ENCODE measurements around the gene GFPT1.
"Not testable (repeated sequence)": the region's sequence is repeated elsewhere in the genome, so short reads cannot be mapped to it uniquely, and the experiment has no call there.

GFPT1 gene

DNA sequence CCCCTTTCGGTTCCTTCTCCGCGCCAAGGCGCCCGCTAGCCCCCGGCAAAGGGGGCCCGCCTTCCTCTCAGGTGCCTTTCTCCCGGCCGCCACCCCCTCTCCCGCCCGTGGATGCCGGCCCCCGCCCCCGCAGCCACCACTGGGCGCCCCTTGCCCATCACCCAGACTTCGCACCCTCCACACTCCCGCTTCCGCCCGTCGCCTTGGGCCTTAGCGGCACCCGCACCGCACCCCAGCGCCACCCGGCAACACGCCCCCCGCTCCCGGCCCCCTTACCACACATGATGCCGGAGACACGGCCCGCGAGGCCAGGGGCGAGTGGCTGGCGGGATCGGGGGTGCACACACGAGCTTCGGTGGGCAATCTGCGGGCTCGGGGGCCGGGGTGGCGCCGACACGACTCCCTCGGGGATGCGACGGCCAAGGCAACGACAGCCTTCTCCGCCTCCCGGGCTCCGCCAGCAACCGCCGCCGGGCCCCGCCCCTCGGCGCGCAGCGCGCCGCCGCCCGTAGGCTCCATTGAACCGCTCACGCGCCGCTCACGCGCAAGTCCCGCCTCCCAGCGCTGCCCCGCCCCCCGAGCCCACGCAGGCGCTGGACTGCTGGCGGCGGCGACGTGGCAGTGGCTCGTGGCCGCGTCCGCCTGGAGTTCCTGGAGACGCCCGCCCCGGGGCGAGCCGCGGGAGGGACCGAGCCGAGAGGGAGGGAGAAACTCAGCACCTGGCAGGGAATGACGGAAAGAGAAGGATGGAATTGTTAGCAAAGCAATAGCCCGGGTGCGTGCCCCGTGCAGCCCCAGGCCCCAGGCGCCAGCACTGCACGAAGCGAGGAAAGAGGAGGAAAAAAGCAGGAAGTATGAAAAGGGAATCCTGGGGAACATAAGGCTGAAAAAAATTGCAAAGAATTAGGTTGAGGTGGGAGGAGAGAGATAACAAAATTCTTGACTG lies at the start of gene GFPT1:
TSS of gene GFPT1 (minus strand) at position 439 of the 946 bp plus-strand sequence. CDS start at position 283, 156 bp downstream.
- peak; percentile 85 to 92 for DNase-seq

- DNase-seq = peak in 1 of 2 experiments; percentile 26
These were observed 49.5 kb upstream of the GFPT1 start for GRCh38 chr2:69436596-69436937.

- DNase-seq = no peak
These were observed 47.7 kb upstream of the GFPT1 start for GRCh38 chr2:69434753-69435152.

DNA sequence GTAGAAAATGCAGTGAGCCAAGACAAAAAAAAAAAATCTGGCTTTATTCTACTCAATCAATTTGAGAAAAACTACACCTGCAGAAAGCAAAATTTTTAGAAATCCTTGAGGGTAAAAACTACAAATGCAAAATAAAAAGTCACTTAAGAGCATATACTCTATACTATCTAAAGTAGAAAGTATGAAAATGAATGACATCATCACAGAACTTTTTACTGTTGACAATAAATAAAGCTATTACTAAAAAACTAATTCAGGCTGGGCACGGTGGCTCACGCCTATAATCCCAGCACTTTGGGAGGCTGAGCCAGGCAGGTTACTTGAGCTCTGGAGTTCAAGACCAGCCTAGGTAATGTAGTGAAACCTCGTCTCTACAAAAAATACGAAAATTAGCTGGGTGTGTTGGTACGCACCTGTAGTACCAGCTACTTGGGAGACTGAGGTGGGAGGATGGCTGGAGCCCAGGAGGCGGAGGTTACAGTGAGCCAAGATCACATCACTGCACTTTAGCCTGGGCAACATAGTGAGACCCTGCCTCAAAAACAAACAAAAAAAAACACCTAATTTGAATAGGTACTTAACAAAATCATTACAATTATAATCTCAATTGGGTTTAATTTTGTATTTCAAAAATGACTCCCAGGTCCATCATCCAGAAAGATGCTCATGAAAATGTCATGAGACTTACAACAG lies 42.6 kb upstream of the GFPT1 start:
- DNase-seq = no peak

DNA sequence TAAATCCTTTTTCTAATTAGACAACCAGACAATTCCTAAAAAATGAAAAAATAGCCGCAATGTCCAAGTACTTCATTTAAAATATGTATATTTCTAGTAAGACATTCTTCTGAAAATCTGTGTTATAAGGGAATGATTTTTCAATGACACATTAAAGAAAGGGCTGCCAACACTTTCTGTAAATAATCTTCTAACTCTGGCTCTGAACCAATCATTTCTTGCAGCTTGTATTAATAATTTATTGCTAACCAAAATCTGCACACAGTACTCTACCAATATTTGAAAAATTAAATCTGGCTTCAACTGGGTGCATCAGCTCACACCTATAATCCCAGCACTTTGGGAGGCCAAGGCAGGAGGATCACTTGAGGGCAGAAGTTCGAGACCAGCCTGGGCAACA lies 42.0 kb upstream of the GFPT1 start:
- DNase-seq = no peak

GRCh38 chr2:69424419-69424818 lies 37.4 kb upstream of the GFPT1 start:
- no peak for DNase-seq

GRCh38 chr2:69422198-69422597 lies 35.2 kb upstream of the GFPT1 start:
- DNase-seq = no peak

DNA sequence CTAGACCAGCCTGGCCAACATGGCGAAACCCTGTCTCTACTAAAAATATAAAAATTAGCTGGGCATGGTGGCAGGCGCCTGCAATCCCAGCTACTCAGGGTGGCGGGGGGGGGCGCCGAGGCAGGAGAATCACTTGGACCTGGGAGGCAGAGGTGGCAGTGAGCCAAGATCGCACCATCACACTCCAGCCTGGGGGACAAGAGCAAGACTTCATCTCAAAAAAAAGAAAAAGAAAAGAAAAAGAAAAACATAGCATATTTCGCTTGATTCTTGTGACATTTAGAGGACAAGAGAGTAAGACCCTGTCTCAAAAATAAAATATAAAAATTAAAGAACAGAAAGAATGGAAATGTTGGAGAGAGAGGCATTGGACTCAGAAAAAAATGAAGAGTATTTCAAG lies 32.1 kb upstream of the GFPT1 start:
- DNase-seq = not testable (repeated sequence)

DNA sequence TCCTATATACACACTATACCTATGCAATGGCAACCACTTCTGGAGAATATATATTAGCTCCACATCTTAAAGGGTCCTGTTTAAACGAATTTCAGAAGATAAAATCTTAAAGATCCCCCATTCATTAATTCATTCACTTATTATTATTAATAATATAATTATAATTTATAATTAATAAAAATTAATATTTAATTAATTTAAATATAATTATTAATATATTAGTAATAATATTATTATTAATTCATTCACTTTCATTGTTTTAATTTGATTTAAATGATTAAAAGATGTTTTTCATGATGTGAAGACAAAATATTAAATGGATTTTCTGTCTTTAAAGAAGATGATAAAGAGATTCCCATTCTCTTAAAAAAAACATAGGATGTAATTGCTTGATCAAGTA lies 29.1 kb upstream of the GFPT1 start:
- no peak for DNase-seq

DNA sequence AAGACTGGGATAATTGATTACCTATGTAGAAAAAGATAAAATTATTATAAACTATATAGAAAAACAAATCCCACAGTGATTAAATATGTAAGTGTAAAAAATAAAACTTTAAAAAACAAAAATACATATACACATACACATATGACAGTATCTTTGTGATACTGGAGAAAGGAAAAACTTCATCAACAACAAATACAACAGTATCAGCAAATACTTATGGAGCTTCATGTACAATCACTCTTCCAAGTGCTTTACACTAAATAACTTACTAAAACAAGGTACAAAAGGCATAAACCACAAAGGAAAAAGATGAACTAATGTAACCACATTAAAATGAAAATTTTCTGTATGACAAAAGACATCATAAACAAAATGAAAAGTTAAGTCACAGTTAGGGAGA lies 24.1 kb upstream of the GFPT1 start:
- DNase-seq = no peak

DNA sequence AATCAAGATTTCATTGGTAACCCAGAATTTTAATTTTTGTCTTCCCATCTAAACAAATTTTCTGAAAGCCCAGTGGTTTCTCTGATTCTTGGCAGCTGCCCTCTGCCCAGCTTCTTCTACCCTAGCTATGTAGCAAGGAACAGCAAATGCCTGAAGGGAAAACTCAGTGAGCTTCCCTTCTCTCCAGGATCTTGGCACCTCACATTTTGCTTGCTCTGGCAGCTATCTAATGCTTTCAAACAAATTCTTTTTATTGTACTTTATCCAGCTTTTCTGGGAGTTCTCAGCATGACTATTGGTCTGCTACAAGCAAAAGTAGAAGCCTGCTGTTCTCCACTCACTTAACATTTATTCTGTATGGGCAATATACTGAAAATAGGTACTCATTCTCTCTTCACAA lies 18.3 kb upstream of the GFPT1 start:
- no peak for DNase-seq

DNA sequence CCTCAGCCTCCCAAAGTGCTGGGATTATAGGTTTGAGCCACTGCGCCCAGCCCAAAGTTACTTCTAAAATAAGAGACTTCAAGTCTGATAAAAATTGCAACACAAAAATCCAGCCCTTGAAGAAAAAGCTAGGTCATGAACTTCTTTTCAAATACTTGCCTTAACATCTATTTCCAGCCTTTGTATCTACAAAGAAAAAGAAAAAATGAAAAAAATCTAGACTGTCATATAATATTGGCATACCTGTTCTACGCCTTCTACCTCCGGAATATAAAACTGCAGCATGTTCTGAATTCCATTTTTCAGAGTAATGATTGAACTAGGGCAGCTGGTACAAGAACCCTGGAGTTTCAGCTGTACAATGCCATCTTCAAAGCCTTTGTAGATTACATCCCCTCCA lies 13.1 kb upstream of the GFPT1 start:
- DNase-seq = no peak

DNA sequence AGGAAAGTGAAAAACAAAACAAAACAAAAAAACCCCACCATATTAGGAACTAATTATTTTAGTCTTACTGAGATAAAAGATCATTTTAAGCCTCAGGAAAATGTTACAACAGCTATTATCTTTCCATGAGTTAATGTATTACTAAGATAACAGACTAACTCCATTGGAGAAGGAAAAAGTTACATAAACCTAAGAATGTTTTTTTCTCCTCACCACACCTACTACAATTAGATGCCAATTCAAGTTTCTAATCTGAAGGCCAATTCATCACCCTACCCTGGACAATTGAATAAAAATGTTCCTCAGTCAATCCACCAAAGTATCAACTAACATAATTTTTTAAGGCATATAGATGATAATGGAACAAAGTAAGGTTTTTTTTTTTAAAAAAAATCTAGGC lies 10.2 kb upstream of the GFPT1 start:
- no peak for DNase-seq

GRCh38 chr2:69395866-69396265 lies 8.8 kb upstream of the GFPT1 start:
- DNase-seq = no peak

- no peak for DNase-seq
These were observed 6.9 kb upstream of the GFPT1 start for GRCh38 chr2:69393963-69394362.

GRCh38 chr2:69390471-69390870 lies 3.4 kb upstream of the GFPT1 start:
- no peak for DNase-seq

DNA sequence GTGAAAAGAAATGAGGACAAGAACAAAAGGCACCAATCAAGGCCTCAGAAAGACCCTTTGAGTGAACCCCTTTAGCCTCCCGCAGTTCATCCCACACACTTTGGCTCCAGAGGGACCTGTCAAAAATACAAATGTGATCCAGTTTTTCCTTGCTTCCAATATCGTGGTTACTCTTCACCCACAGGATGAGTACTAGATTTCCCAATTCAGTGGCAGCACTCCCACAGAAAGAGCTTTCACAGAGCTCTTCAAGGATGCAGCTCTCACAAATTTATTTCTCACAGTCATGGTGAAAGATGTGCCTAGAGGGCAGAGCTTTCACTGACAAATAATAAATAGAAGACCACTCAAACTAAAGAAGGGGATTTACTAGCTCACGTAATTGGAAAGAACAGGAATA lies 3.0 kb upstream of the GFPT1 start:
- DNase-seq = no peak

DNA sequence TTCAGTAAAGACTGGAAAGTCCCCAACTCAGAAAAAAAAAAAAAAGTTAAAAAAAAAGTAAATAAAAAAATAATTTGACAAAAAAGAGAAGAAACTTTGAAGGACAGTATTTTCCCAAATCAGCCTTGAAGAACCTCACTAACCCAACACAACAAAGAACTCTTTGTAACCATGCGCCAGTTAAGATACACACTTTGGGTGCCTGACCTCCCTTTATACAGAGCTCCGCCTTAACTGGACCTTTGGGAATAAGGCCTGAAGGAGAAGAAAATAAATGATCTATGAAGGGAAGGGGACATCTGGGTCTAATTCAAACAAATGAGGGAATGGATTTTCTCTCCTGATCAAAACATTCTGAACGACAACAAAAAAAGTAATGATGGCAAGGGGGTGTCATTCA lies 2.2 kb upstream of the GFPT1 start:
- DNase-seq = no peak

DNA sequence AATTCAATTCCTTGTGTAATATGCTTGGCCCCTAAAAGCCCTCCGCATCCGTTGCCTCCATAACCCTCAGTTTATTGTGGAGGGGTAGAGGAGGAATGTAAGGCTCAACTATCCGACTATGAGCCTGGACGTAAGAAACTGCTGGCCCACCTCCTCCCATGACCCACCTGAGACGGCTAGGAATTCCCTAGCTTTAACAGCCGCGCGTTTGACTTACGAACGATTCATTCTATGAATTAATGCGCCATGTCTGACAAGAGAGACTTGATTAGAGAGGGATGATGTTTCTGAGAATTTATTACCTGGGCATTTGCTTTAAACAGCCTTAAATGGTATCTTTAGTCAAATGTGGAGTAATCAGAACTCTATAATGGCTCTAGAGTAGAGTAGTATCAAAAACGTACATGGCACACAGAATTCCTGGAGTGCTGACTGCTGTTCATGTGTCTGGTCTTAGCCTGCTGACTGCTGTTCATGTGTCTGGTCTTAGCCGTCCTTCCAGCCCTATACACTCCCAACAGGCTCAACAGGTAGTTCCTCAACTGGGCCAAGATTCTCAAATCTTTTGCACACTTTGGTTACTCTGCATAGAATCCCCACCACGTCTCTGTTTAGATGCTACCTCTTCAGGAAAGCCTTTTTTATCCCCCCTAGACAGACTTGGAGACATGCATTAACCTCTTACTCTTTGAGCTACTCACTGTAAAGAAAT lies 899 bp upstream of the GFPT1 start:
- no peak for DNase-seq

GRCh38 chr2:69386360-69386759 lies 667 bp downstream of the GFPT1 start:
- DNase-seq = no peak

GRCh38 chr2:69385443-69386151 lies 1.4 kb downstream of the GFPT1 start:
- DNase-seq = no peak

DNA sequence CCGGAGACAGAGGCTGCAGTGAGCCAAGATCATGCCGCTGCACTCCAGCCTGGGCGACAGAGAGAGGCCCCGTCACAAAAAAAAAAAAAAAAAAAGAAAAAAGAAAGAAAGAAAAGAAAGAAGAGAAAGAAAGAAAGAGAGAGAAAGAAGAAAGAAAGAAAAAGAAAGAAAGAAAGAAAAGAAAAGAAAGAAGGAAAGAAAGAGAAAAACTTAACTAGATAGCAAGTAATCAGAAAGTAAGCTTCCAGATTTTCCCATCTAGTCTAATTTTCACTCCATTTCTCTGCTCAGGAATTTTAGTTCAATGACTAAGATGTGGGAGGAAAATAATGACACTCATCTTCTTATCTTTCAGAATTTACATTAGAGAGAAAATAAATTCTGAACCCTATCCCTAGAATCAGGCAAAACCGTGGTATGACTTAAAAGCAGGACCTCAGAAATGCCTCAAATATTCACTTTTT lies 2.4 kb downstream of the GFPT1 start:
- DNase-seq = no peak
